Activated naive CD4-positive, alpha-beta T cell treated with anti-CD3 and anti-CD28 coated beads, Interleukin-2, amount 50 U/mL, for 72 hours (primary cell): ENCODE results near the gene SMYD3. TPM values are rescaled to one million over a fixed set of nuclear protein-coding genes. Genes with fewer than 3 reads are reported as not detected.
"Not testable (repeated sequence)": the region's sequence is repeated elsewhere in the genome, so short reads cannot be mapped to it uniquely, and the experiment has no call there.

Experiments
- ATAC-seq, 2 donors: fragments of 150-1000 bp; cut with Tn5 transposase; 2 replicates each; pipeline ENCODE4 v1.10.0; 2021; ENCODE audit warnings: mild to moderate bottlenecking in 2 of 2, moderate library complexity in 2 of 2
- DNase-seq, 2 donors: peaks; one replicate each; pipeline ENCODE4 v3.0.0; 2021 to 2022; ENCODE audit warnings: low spot score in 2 of 2
- H3K27ac Mint-ChIP-seq, 2 donors: one replicate each; pipeline ENCODE4 v1.8.0; 2022; ENCODE audit warnings: mild to moderate bottlenecking in 2 of 2, mixed read lengths in 2 of 2
- H3K36me3 Mint-ChIP-seq, 2 donors: one replicate each; pipeline ENCODE4 v1.8.0; 2022; ENCODE audit warnings: mixed read lengths in 2 of 2
- H3K9me3 Mint-ChIP-seq, 2 donors: one replicate each; pipeline ENCODE4 v1.8.0; 2022; ENCODE audit warnings: mixed read lengths in 2 of 2
- total RNA-seq, 2 donors: library from RNA; stranded (reverse); gene quantifications; one replicate each; pipeline ENCODE4 v1.2.3, GENCODE V29; 2022

SMYD3 gene
- total RNA-seq, 2 donors from 2014 or later, result 18.5 to 30.1 TPM

- peaks cover 41% of the 10 kb centered on the region in 2 donors for H3K9me3 Mint-ChIP-seq
- not testable (repeated sequence) for H3K27ac Mint-ChIP-seq, ATAC-seq, DNase-seq
- H3K36me3 Mint-ChIP-seq, result peaks cover 18 to 59% of the 10 kb centered on the region in 2 donors
These were observed 779.0 kb downstream of the SMYD3 start for GRCh38 chr1:245728035-245728434.

DNA sequence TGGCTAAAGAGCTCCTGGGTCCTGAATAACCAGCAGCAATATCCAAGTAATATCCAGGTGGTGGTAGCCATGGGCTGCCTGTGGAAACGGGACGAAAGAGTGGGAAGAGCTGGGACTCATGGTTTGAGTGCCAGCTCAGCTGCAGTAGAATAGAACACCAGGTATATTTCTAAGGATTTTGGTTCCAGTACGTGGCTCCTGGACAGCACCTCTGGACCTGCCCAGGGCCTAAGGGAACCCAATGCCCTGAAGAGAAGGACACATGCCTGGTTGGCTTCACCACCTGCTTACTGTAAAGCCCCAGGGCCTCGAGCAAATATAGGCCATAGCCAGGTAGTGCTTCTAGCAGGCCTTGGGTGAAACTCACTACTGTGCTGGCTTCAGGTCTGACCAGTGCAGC, 785.6 kb downstream of the SMYD3 start:
- H3K9me3 Mint-ChIP-seq, result peaks cover 5 to 23% of the 10 kb centered on the region in 2 donors
- H3K27ac Mint-ChIP-seq, result no peak overlapping the region
- peaks cover 2 to 20% of the 10 kb centered on the region in 2 donors for H3K36me3 Mint-ChIP-seq
- no peak for ATAC-seq
- DNase-seq, result no peak

GRCh38 chr1:245718951-245719350, 788.1 kb downstream of the SMYD3 start:
- no peak overlapping the region for H3K27ac Mint-ChIP-seq
- peaks cover 0 to 5% of the 10 kb centered on the region in 2 donors for H3K9me3 Mint-ChIP-seq
- no peaks in the 10 kb centered on the region for H3K36me3 Mint-ChIP-seq
- ATAC-seq, result no peak
- no peak for DNase-seq

DNA sequence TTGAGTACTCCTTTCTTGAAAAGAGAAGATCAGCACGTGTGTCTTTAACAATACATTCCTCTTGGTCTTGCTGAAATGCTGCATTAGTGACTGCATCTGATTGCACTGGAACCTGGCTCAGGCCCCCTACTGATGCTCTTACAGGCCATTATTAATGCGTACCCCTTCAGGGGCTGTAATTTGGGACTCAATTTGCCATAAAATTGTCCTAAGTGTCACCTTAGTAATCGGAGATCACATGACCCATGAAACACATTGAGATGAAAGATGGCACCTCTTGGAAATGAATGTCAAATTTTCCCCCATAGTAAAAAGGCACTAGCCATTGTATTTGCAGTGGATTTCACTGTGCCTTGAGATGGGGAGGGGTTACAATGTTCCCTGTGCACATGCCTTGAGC, 789.0 kb downstream of the SMYD3 start:
- no peak overlapping the region for H3K27ac Mint-ChIP-seq
- DNase-seq, result no peak
- no peak for ATAC-seq
- H3K9me3 Mint-ChIP-seq, result peaks cover 0 to 5% of the 10 kb centered on the region in 2 donors
- no peaks in the 10 kb centered on the region for H3K36me3 Mint-ChIP-seq

- Mint-ChIP-seq H3K9me3 (peaks cover 0 to 5% of the 10 kb centered on the region in 2 donors), H3K27ac (no peak overlapping the region)
- no peak for ATAC-seq
These were observed 789.5 kb downstream of the SMYD3 start for GRCh38 chr1:245717611-245718010.

DNA sequence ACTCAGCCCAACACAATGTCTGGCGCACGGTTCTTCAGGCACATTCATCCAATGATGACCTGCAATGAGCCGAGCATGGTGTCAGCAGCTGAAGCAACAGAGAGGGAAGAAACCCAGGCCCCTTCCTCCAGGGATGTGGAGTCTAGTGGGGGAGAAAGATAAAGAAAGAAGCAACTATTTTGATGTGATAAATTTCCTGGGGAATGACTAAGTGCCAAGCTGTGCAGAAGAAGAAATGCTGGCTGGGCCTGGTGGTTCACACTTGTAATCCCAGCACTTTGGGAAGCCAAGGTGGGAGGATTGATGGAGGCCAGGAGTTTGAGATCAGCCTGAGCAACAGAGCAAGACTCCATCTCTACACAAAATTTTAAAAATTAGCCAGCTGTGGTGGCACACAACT, 790.5 kb downstream of the SMYD3 start:
- Mint-ChIP-seq H3K27ac (peak overlapping the region in 1 of 2 donors; percentile 3), H3K36me3 (no peaks in the 10 kb centered on the region), H3K9me3 (peaks cover 0 to 5% of the 10 kb centered on the region in 2 donors)
- no peak for DNase-seq
- ATAC-seq, result no peak

More at GRCh38 chr1:245717611-245718010, 789.5 kb downstream of the SMYD3 start:
- H3K36me3 Mint-ChIP-seq, result no peaks in the 10 kb centered on the region
- DNase-seq, result no peak

- no peak for ATAC-seq
- H3K36me3 Mint-ChIP-seq, result no peaks in the 10 kb centered on the region
- peaks cover 0 to 5% of the 10 kb centered on the region in 2 donors for H3K9me3 Mint-ChIP-seq
- H3K27ac Mint-ChIP-seq, result no peak overlapping the region
- no peak for DNase-seq
These were observed 791.1 kb downstream of the SMYD3 start for GRCh38 chr1:245715970-245716369.

DNA sequence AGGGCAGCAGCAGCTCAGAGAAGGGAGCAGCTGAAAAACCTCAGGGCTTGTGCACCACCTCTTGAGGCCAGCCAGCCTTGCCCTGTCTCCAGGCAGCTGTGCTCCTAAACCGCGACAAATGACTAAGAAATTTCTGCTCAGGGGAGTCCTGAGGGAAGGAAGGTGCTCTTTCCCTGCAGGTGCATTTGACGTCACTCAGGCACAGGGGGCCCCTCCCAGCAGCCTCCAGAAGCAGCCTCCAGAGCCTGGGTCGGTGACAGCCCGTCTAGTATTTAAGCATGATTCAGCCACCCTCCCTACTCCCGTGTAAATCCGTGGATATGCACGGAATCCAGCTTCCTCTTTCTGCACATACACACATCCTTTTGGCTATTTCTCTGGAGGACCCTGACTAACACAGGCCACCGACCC, 791.8 kb downstream of the SMYD3 start:
- no peak overlapping the region for H3K27ac Mint-ChIP-seq
- H3K36me3 Mint-ChIP-seq, result no peaks in the 10 kb centered on the region
- no peak for ATAC-seq
- H3K9me3 Mint-ChIP-seq, result peaks cover 0 to 5% of the 10 kb centered on the region in 2 donors
- DNase-seq, result no peak

DNA sequence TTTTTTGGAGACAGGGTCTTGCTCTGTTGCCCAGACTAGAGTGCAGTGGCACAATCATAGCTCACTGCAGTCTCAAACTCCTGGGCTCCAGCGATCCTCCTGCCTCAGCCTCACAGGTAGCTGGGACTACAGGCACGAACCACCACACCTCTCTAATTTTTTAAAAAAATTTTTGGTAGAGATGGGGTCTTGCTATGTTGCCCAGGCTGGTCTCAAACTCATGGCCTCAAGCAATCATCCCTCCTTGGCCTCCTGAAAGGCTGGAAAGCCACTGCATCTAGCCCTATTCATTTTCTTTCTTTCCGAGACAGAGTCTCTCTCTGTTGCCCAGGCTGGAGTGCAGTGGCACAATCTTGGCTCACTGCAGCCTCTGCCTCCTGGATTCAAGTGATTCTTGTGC, 793.1 kb downstream of the SMYD3 start:
- DNase-seq, H3K27ac Mint-ChIP-seq, H3K36me3 Mint-ChIP-seq, ATAC-seq, H3K9me3 Mint-ChIP-seq: not testable (repeated sequence)

GRCh38 chr1:245710961-245711903, 795.8 kb downstream of the SMYD3 start:
- no peaks in the 10 kb centered on the region for H3K9me3 Mint-ChIP-seq
- no peak overlapping the region for H3K27ac Mint-ChIP-seq
- DNase-seq, result no peak
- no peaks in the 10 kb centered on the region for H3K36me3 Mint-ChIP-seq
- no peak for ATAC-seq

- no peaks in the 10 kb centered on the region for H3K9me3 Mint-ChIP-seq
- no peak overlapping the region for H3K27ac Mint-ChIP-seq
- no peaks in the 10 kb centered on the region for H3K36me3 Mint-ChIP-seq
- ATAC-seq (no peak), DNase-seq (no peak)
These were observed 799.1 kb downstream of the SMYD3 start for GRCh38 chr1:245707941-245708340.

GRCh38 chr1:245704765-245705164, 802.3 kb downstream of the SMYD3 start:
- Mint-ChIP-seq H3K36me3 (no peaks in the 10 kb centered on the region), H3K9me3 (no peaks in the 10 kb centered on the region)
- ATAC-seq, result no peak

GRCh38 chr1:245704341-245704740, 802.7 kb downstream of the SMYD3 start:
- no peaks in the 10 kb centered on the region for H3K36me3 Mint-ChIP-seq
- DNase-seq (no peak), ATAC-seq (no peak)
- no peak overlapping the region for H3K27ac Mint-ChIP-seq
- H3K9me3 Mint-ChIP-seq, result no peaks in the 10 kb centered on the region

More at GRCh38 chr1:245704765-245705164, 802.3 kb downstream of the SMYD3 start:
- no peak overlapping the region for H3K27ac Mint-ChIP-seq
- no peak for DNase-seq

GRCh38 chr1:245702346-245702745, 804.7 kb downstream of the SMYD3 start:
- no peak overlapping the region for H3K27ac Mint-ChIP-seq
- no peaks in the 10 kb centered on the region for H3K9me3 Mint-ChIP-seq
- H3K36me3 Mint-ChIP-seq, result no peaks in the 10 kb centered on the region
- DNase-seq (no peak), ATAC-seq (no peak)

- ATAC-seq (no peak), DNase-seq (no peak)
- Mint-ChIP-seq H3K9me3 (no peaks in the 10 kb centered on the region), H3K36me3 (no peaks in the 10 kb centered on the region), H3K27ac (no peak overlapping the region)
These were observed 805.4 kb downstream of the SMYD3 start for GRCh38 chr1:245701631-245702030.

- H3K27ac Mint-ChIP-seq, result no peak overlapping the region
- no peaks in the 10 kb centered on the region for H3K9me3 Mint-ChIP-seq
These were observed 806.4 kb downstream of the SMYD3 start for GRCh38 chr1:245700631-245701030.

More at GRCh38 chr1:245700631-245701030, 806.4 kb downstream of the SMYD3 start:
- no peaks in the 10 kb centered on the region for H3K36me3 Mint-ChIP-seq
- ATAC-seq (no peak), DNase-seq (no peak)
